WTC11 (cell line): ENCODE measurements around the gene DMBX1. TPM values are rescaled to one million over a fixed set of nuclear protein-coding genes. Genes with fewer than 3 reads are reported as not detected.

Source experiments
- ATAC-seq: fragments of 200-7000 bp; cut with Tn5 transposase; 2 replicates; pipeline ENCODE4 v1.10.0; 2021; ENCODE audit warnings: mild to moderate bottlenecking, moderate library complexity
- CTCF ChIA-PET: fragments of 300-600 bp; sonication (Branson Sonifier 250); formaldehyde crosslinking; loops from one replicate; lab custom pipeline; 2021; ENCODE audit warnings: antibody characterized with exemption; lab: Charles Lee
- POLR2A ChIA-PET: fragments of 350-600 bp; sonication (Branson Sonifier 250); formaldehyde crosslinking; loops from one replicate; lab custom pipeline; 2021; ENCODE audit warnings: antibody characterized with exemption; lab: Charles Lee
- DNase-seq: peaks from one replicate; pipeline ENCODE4 v3.0.0; 2021; ENCODE audit warnings: low spot score
- H3K27ac Mint-ChIP-seq: 2 replicates; pipeline ENCODE4 v1.8.0; 2021; ENCODE audit warnings: mixed read lengths
- H3K27me3 Mint-ChIP-seq: 2 replicates; pipeline ENCODE4 v1.8.0; 2021; ENCODE audit warnings: low read depth, mild to moderate bottlenecking, moderate library complexity, mixed read lengths
- H3K36me3 Mint-ChIP-seq: 2 replicates; pipeline ENCODE4 v1.8.0; 2021; ENCODE audit warnings: mixed read lengths
- H3K4me1 Mint-ChIP-seq: 2 replicates; pipeline ENCODE4 v1.8.0; 2022; ENCODE audit warnings: mixed read lengths
- H3K4me3 Mint-ChIP-seq: 2 replicates; pipeline ENCODE4 v1.8.0; 2021; ENCODE audit warnings: mild to moderate bottlenecking, moderate library complexity, mixed read lengths
- H3K9me3 Mint-ChIP-seq: 2 replicates; pipeline ENCODE4 v1.8.0; 2021; ENCODE audit warnings: mixed read lengths
- ATF3 ChIP-seq: sonication (generic); formaldehyde crosslinking; conservative IDR thresholded peaks from 2 replicates; pipeline ENCODE4 v1.8.1; 2022; ENCODE audit warnings: mild to moderate bottlenecking, missing genetic modification reagents
- CDX4 ChIP-seq: fragments of 250-450 bp; sonication (Bioruptor Pico); IDR thresholded peaks from 2 replicates; pipeline ENCODE4 v1.9.0; 2021; ENCODE audit warnings: moderate library complexity, mild to moderate bottlenecking, inconsistent platforms, borderline replicate concordance
- CREB1 ChIP-seq: sonication (generic); formaldehyde crosslinking; IDR thresholded peaks from 2 replicates; pipeline ENCODE4 v1.8.0; 2023; ENCODE audit warnings: mild to moderate bottlenecking, missing genetic modification reagents
- ERG ChIP-seq: fragments of 250-450 bp; sonication (Bioruptor Pico); IDR thresholded peaks from 2 replicates; pipeline ENCODE4 v1.8.0; 2021; ENCODE audit warnings: mild to moderate bottlenecking
- ETV6 ChIP-seq: sonication (generic); formaldehyde crosslinking; IDR thresholded peaks from 2 replicates; pipeline ENCODE4 v1.8.1; 2022; ENCODE audit warnings: mild to moderate bottlenecking, missing genetic modification reagents
- FOXP4 ChIP-seq: sonication (generic); formaldehyde crosslinking; IDR thresholded peaks from 2 replicates; pipeline ENCODE4 v1.8.0; 2022; ENCODE audit warnings: mild to moderate bottlenecking, missing genetic modification reagents
- GRHL2 ChIP-seq: fragments of 250-450 bp; sonication (Bioruptor Pico); IDR thresholded peaks from 2 replicates; pipeline ENCODE4 v1.8.0; 2022; ENCODE audit warnings: mild to moderate bottlenecking, moderate library complexity; ENCODE audit not compliant: insufficient replicate concordance, severe bottlenecking
- NR3C1 ChIP-seq: sonication (generic); formaldehyde crosslinking; conservative IDR thresholded peaks from 2 replicates; pipeline ENCODE4 v1.8.1; 2023; ENCODE audit warnings: low read depth, mild to moderate bottlenecking, missing genetic modification reagents
- PRRX2 ChIP-seq: fragments of 250-450 bp; sonication (Bioruptor Pico); IDR thresholded peaks from 2 replicates; pipeline ENCODE4 v1.8.0; 2021; ENCODE audit warnings: mild to moderate bottlenecking
- RELA ChIP-seq: sonication (generic); formaldehyde crosslinking; IDR thresholded peaks from 2 replicates; pipeline ENCODE4 v1.8.1; 2022; ENCODE audit warnings: missing genetic modification reagents, mild to moderate bottlenecking, borderline replicate concordance
- SOX15 ChIP-seq: fragments of 250-450 bp; sonication (Bioruptor Pico); IDR thresholded peaks from 2 replicates; pipeline ENCODE4 v1.9.0; 2021; ENCODE audit warnings: mild to moderate bottlenecking
- USF1 ChIP-seq: sonication (generic); formaldehyde crosslinking; IDR thresholded peaks from 2 replicates; pipeline ENCODE4 v1.8.0; 2022; ENCODE audit warnings: mild to moderate bottlenecking, missing genetic modification reagents
- ZMAT4 ChIP-seq: fragments of 250-450 bp; sonication (Bioruptor Pico); IDR thresholded peaks from 2 replicates; pipeline ENCODE4 v1.9.0; 2021; ENCODE audit warnings: mild to moderate bottlenecking
- ZNF138 ChIP-seq: sonication (generic); formaldehyde crosslinking; conservative IDR thresholded peaks from 2 replicates; pipeline ENCODE4 v1.8.1; 2022; ENCODE audit warnings: mild to moderate bottlenecking, moderate library complexity, missing genetic modification reagents
- ZNF263 ChIP-seq: sonication (generic); formaldehyde crosslinking; IDR thresholded peaks from 2 replicates; pipeline ENCODE4 v1.8.1; 2022; ENCODE audit warnings: low read depth, mild to moderate bottlenecking, moderate library complexity, missing genetic modification reagents
- ZNF281 ChIP-seq: sonication (generic); formaldehyde crosslinking; IDR thresholded peaks from 2 replicates; pipeline ENCODE4 v1.8.0; 2023; ENCODE audit warnings: mild to moderate bottlenecking, missing genetic modification reagents
- ZSCAN18 ChIP-seq: fragments of 250-450 bp; sonication (Bioruptor Pico); IDR thresholded peaks from 2 replicates; pipeline ENCODE4 v2.1.2; 2022; ENCODE audit warnings: mild to moderate bottlenecking, moderate library complexity
- total RNA-seq: library from RNA; stranded (reverse); gene quantifications from 3 replicates; pipeline ENCODE4 v1.2.3, GENCODE V29; 2021

Gene DMBX1
- total RNA-seq, 1 experiment from 2014 or later = 3.7 TPM

- H3K27me3 Mint-ChIP-seq = peaks cover 95% of the 10 kb centered on the region
- ChIA-PET CTCF (interaction anchor here (1.0 to 5.5 kb wide), 4 partner anchors 36 to 51 kb away, joined by 3 to 67 read pairs (median 3); no protein-coding TSS in a partner anchor), POLR2A (no interaction called here)
- no peak for ATAC-seq
- H3K4me3 Mint-ChIP-seq = no peak overlapping the region
- H3K4me1 Mint-ChIP-seq = peaks cover 32% of the 10 kb centered on the region
- no peak overlapping the region for H3K27ac Mint-ChIP-seq
- no peaks in the 10 kb centered on the region for H3K9me3 Mint-ChIP-seq
- H3K36me3 Mint-ChIP-seq = no peaks in the 10 kb centered on the region
- DNase-seq = no peak
- TF ChIP-seq ZMAT4 (CRISPR knock-in tag) (no peak), GRHL2 (CRISPR knock-in tag) (no peak), USF1 (CRISPR knock-in tag) (no peak), ZNF281 (CRISPR knock-in tag) (no peak), NR3C1 (CRISPR knock-in tag) (no peak), ZSCAN18 (CRISPR knock-in tag) (no peak), ATF3 (CRISPR knock-in tag) (no peak), ERG (no peak), RELA (no peak), PRRX2 (CRISPR knock-in tag) (no peak), CREB1 (no peak)
Measured at GRCh38 chr1:46483589-46483988, 6.0 kb upstream of the DMBX1 start.

- Mint-ChIP-seq H3K36me3 (no peaks in the 10 kb centered on the region), H3K9me3 (no peaks in the 10 kb centered on the region), H3K4me1 (peaks cover 37% of the 10 kb centered on the region), H3K27ac (no peak overlapping the region), H3K4me3 (peak overlapping the region; percentile 44), H3K27me3 (peaks cover 99% of the 10 kb centered on the region)
- TF ChIP-seq ZNF138 (CRISPR knock-in tag) = no peak
- no peak for TF ChIP-seq FOXP4
- TF ChIP-seq ZNF263 (CRISPR knock-in tag) = no peak
- TF ChIP-seq CDX4 (CRISPR knock-in tag) = no peak
- TF ChIP-seq ZMAT4 (CRISPR knock-in tag) = no peak
- TF ChIP-seq ZNF281 (CRISPR knock-in tag) = no peak
- no peak for TF ChIP-seq ETV6 (CRISPR knock-in tag)
- no peak for TF ChIP-seq SOX15 (CRISPR knock-in tag)
- ChIA-PET POLR2A (no interaction called here), CTCF (interaction anchor here (0.6 to 6.6 kb wide), 3 partner anchors 38 to 50 kb away, joined by 3 to 79 read pairs (median 4); a partner anchor contains a TSS)
- DNase-seq = no peak
- ATAC-seq = no peak
Measured at GRCh38 chr1:46484783-46485490, 4.7 kb upstream of the DMBX1 start.
